ENCODE results near the gene DRAM1.
"Not testable (repeated sequence)": the region's sequence is repeated elsewhere in the genome, so short reads cannot be mapped to it uniquely, and the experiment has no call there.

The DRAM1 gene

GRCh38 chr12:101906226-101906625 lies 28.8 kb downstream of the DRAM1 start:
- DNase-seq (ENCODE audit: low spot score), result no peak

GRCh38 chr12:101908395-101908794 lies 31.0 kb downstream of the DRAM1 start:
- no peak for DNase-seq (ENCODE audit: low spot score)

- DNase-seq (ENCODE audit: low spot score), result no peak
Measured at GRCh38 chr12:101909646-101910045, 32.3 kb downstream of the DRAM1 start.

GRCh38 chr12:101915841-101916240 lies 38.5 kb downstream of the DRAM1 start:
- DNase-seq (ENCODE audit: low spot score), result no peak

GRCh38 chr12:101918805-101919204 lies 41.4 kb downstream of the DRAM1 start:
- DNase-seq (ENCODE audit: low spot score), result not testable (repeated sequence)

- no peak for DNase-seq (ENCODE audit: low spot score)
Measured at GRCh38 chr12:101919447-101919846, 42.1 kb downstream of the DRAM1 start.

- no peak for DNase-seq (ENCODE audit: low spot score)
Measured at GRCh38 chr12:101920906-101921305, 43.5 kb downstream of the DRAM1 start.

GRCh38 chr12:101923045-101923718 lies 45.8 kb downstream of the DRAM1 start:
- no peak for DNase-seq (ENCODE audit: low spot score)

- DNase-seq (ENCODE audit: low spot score), result no peak
Measured at GRCh38 chr12:101924618-101925017, 47.2 kb downstream of the DRAM1 start.

GRCh38 chr12:101925361-101925760 lies 48.0 kb downstream of the DRAM1 start:
- peak; percentile 13 for DNase-seq (ENCODE audit: low spot score)

- DNase-seq (ENCODE audit: low spot score), result no peak
Measured at GRCh38 chr12:101925935-101926334, 48.6 kb downstream of the DRAM1 start.

- no peak for DNase-seq (ENCODE audit: low spot score)
Measured at GRCh38 chr12:101927036-101927435, 49.7 kb downstream of the DRAM1 start.

GRCh38 chr12:101927999-101928398 lies 50.6 kb downstream of the DRAM1 start:
- DNase-seq (ENCODE audit: low spot score), result no peak

- no peak for DNase-seq (ENCODE audit: low spot score)
Measured at GRCh38 chr12:101928556-101928955, 51.2 kb downstream of the DRAM1 start.

- no peak for DNase-seq (ENCODE audit: low spot score)
Measured at GRCh38 chr12:101929365-101930041, 52.1 kb downstream of the DRAM1 start.

GRCh38 chr12:101931498-101932326 lies 54.3 kb downstream of the DRAM1 start:
- no peak for DNase-seq (ENCODE audit: low spot score)

GRCh38 chr12:101933866-101934514 lies 56.6 kb downstream of the DRAM1 start:
- DNase-seq (ENCODE audit: low spot score), result no peak

- DNase-seq (ENCODE audit: low spot score), result no peak
Measured at GRCh38 chr12:101935890-101936746, 58.7 kb downstream of the DRAM1 start.

GRCh38 chr12:101939306-101939705 lies 61.9 kb downstream of the DRAM1 start:
- no peak for DNase-seq (ENCODE audit: low spot score)

GRCh38 chr12:101939856-101940265 lies 62.5 kb downstream of the DRAM1 start:
- peak; percentile 84 for DNase-seq (ENCODE audit: low spot score)

GRCh38 chr12:101940400-101940950 lies 63.1 kb downstream of the DRAM1 start:
- DNase-seq (ENCODE audit: low spot score), result no peak
